CD4-positive, alpha-beta T cell treated with Interleukin-2 at 100 ng/mL for 4 hours (primary cell): ENCODE measurements around the gene BTD.
A peak's percentile ranks its signal among the peaks of the same experiment; 100 is the strongest.

Source experiments
- DNase-seq: peaks from one replicate; pipeline ENCODE4 v3.0.0-alpha.2; 2020; ENCODE audit warnings: low spot score

Gene BTD

GRCh38 chr3:15665510-15666150 is 64.1 kb downstream of the BTD start:
- no peak for DNase-seq

- DNase-seq = no peak
Observed at GRCh38 chr3:15666277-15666676, 64.7 kb downstream of the BTD start.

- DNase-seq = peak; percentile 66
Observed at GRCh38 chr3:15667484-15667883, 65.9 kb downstream of the BTD start.

- DNase-seq = no peak
Observed at GRCh38 chr3:15673536-15673935, 72.0 kb downstream of the BTD start.

- no peak for DNase-seq
Observed at GRCh38 chr3:15676259-15676658, 74.7 kb downstream of the BTD start.

- no peak for DNase-seq
Observed at GRCh38 chr3:15679306-15679705, 77.8 kb downstream of the BTD start.

- DNase-seq = no peak
Observed at GRCh38 chr3:15681668-15682067, 80.1 kb downstream of the BTD start.

- no peak for DNase-seq
Observed at GRCh38 chr3:15682561-15683185, 81.1 kb downstream of the BTD start.

- DNase-seq = no peak
Observed at GRCh38 chr3:15683253-15683652, 81.7 kb downstream of the BTD start.

GRCh38 chr3:15685927-15686326 is 84.4 kb downstream of the BTD start:
- DNase-seq = peak; percentile 31

- DNase-seq = no peak
Observed at GRCh38 chr3:15690230-15690629, 88.7 kb downstream of the BTD start.

GRCh38 chr3:15690748-15691147 is 89.2 kb downstream of the BTD start:
- no peak for DNase-seq

GRCh38 chr3:15693355-15693754 is 91.8 kb downstream of the BTD start:
- no peak for DNase-seq

- no peak for DNase-seq
Observed at GRCh38 chr3:15694628-15695027, 93.1 kb downstream of the BTD start.
